NCI-H1694 (cell line): Measurements from ENCODE around the gene RCC1.
A peak's percentile ranks its signal among the peaks of the same experiment; 100 is the strongest.
"Not testable (repeated sequence)": the region's sequence is repeated elsewhere in the genome, so short reads cannot be mapped to it uniquely, and the experiment has no call there.

Experiments
- DNase-seq: peaks from one replicate; lab custom pipeline; 2025; lab: John Stamatoyannopoulos, UW

Gene RCC1

DNA sequence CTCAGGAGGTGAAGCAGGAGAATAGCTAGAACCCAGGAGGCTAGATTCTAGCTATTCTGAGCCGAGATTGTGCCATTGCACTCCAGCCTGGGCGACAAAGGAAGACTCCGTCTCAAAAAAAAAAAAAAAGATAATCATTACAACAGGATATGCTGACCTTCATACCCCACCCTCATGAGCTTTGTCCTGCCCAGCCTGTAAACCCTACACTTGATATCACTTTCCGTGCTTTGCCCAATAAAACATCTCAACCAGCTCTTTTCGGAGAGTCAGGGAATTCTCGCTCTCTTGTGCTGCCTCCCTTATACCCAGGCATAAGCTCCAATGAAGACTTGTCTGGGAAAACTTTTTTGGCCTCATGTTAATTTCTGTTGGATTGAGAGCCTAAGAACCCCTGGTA, 45.5 kb downstream of the RCC1 start:
- DNase-seq, result no peak

- DNase-seq, result peak; percentile 80
Measured at GRCh38 chr1:28552758-28553663, 47.2 kb downstream of the RCC1 start, which contains the start of gene TRNAU1AP. Gene TRNAU1AP, plus strand, starts transcription at chr1:28553085. Its CDS starts 26 bp downstream, at chr1:28553111.

DNA sequence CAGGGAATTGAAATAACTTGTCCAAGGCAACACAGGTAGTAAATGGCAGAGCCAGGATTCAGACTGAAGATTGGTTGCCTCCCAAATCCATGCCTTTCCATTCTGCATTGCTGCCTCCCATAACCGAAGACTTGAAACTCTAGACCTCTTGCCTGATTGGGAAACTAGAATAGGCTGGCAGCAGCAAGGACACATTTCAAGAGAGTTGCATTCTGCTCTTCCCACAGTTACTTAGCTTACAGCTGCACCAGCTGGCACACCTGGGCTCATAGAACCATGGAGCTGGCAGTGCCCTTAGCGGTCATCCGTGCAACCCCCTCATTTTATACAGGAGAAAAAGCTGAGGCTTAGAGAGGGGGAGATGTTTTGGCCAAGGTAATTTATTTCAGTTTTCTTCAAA, 55.0 kb downstream of the RCC1 start:
- no peak for DNase-seq

- DNase-seq, result no peak
Measured at GRCh38 chr1:28564310-28564709, 58.5 kb downstream of the RCC1 start.

DNA sequence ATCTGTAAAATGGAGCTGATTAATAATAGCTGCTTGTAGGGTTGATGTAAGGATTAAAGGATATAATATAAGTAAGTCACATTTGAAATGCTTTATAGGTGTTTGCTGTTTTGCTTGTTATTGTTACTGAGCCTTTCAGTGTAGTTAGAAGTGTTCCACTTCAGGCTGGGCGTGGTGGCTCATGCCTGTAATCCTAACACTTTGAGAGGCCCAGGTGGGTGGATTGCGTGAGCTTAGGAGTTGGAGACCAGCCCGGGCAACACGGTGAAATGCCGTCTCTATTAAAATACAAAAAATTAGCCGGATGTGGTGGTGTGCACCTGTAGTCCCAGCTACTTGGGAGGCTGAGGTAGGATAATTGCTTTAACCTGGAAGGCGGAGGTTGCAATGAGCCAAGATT, 59.2 kb downstream of the RCC1 start:
- DNase-seq, result no peak

GRCh38 chr1:28565726-28566125, 59.9 kb downstream of the RCC1 start:
- DNase-seq, result no peak

- DNase-seq, result no peak
Measured at GRCh38 chr1:28566931-28567330, 61.1 kb downstream of the RCC1 start.

GRCh38 chr1:28571911-28572310, 66.1 kb downstream of the RCC1 start:
- no peak for DNase-seq

DNA sequence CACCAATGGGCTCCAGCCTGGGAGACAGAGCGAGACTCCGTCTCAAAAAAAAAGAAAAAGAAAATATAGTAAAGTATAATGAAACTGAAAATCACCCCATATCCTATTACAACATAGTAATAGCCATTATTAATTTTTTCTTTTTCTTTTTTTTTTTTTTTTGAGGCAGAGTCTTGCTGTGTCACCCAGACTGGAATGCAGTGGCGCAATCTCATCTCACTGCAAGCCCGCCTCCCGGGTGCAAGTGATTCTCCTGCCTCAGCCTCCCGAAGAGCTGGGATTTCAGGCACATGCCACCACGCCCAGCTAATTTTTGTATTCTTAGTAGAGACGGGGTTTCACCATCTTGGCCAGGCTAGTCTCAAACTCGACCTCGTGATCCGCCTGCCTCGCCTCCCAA, 67.0 kb downstream of the RCC1 start:
- DNase-seq, result not testable (repeated sequence)

DNA sequence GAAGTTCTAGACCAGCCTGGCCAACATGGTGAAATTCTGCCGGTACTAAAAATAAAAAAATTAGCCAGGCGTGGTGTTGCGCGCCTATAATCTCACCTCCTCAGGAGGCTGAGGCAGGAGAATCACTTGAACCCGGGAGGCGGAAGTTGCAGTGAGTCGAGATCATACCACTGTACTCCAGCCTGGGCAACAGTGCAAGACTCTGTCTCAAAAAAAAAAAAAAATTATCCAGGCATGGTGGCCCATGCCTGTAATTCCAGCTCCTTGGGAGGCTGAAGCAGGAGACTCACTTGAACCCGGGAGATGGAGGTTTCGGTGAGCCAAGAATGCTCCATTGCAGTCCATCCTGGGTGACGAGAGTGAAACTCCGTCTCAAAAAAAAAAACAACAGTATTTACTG, 67.7 kb downstream of the RCC1 start:
- no peak for DNase-seq

- DNase-seq, result no peak
Measured at GRCh38 chr1:28577052-28577678, 71.3 kb downstream of the RCC1 start.

DNA sequence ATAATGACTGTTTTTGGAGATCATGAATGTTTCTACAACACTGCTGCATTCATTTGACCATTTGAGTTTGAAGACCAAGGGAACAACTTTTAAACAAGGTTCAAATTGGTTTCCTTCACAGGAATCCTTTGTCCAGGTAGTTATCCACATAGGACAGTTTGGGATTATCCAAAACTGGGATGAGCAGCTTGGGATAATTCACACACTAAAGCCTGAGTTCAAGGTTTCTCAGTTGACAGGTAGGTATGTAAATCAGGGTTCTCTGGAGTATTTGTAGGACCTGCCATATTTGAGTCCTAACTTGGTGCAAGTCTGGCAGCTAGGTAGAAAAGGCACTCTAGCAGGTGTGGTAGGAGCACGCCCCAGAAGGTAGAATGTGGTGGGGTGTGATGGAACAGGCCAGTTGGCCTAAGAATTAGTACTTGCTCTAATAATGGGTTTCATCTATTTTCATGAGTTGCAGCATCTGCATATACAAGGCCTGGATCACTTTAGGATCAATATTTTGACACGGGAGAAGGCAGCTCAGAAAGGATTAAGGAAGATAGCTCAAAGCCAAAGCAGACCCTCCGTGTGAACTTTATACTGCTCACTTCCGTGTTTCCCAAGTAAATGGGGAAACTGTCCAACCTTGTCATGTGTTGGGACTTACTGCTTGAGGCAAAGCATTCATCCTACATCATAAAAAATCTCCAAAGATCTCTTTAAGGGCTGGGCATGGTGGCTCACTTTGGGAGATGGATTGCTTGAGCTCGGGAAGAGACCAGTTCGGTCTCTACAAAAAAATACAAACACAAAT, 72.1 kb downstream of the RCC1 start:
- DNase-seq, result no peak

- DNase-seq, result no peak
Measured at GRCh38 chr1:28578696-28579218, 72.9 kb downstream of the RCC1 start.

GRCh38 chr1:28579401-28579800, 73.6 kb downstream of the RCC1 start:
- no peak for DNase-seq

GRCh38 chr1:28580722-28581530, 75.1 kb downstream of the RCC1 start:
- DNase-seq, result no peak

GRCh38 chr1:28581531-28582247, 75.8 kb downstream of the RCC1 start:
- peak; percentile 84 for DNase-seq

DNA sequence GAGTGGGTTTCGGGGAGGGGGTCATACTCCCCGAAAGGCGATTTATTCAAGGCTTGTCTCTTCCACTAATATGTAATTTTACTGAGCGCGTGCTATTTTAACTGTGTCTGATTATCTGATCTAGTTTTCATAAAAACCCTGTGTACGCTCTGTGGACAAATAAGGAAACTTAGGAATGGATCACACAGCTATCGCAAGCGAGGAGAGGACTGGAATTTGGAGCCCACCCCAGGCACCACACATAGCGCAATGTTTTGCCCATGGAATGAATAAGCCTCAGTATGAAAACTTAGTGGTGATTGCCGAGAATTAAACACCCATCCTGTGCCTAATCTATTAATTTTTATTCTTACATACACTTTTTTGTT, 76.4 kb downstream of the RCC1 start:
- no peak for DNase-seq

DNA sequence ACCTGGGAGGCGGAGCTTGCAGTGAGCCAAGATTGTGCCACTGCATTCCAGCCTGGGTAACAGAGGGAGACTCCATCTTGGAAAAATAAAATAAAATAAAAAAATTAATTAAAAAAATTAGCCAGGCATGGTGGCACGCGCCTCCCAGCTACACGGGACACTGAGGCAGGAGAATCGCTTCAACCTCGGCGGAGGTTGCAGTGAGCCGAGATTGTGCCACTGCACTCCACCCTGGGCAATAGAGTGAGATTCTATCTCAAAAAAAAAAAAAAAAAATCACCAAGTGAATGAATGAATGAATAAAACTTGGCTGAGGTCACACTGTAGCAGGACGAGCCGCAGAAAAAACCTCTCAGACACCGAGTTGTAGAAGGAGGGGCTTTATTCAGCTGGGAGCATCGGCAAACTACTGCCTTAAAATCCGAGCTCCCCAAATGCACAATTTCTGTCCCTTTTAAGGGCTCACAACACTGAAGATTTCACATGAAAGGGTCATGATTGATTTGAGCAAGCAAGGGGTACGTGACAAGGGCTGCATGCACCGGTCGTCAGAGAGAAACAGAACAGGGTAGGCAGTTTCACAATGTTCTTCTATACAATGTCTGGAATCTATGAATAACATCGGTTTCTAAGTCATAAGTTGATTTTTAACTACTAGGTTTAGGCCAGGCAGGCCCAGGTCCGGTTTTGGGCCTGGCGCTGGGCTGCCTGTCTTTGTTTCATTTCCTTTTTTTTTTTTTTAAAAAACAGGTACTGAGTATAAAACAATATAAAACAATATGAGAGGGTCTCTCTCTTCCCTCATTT, 80.9 kb downstream of the RCC1 start:
- DNase-seq, result not testable (repeated sequence)
